Smooth muscle cell (in vitro differentiated cells): Measurements from ENCODE around the gene CMTM1. TPM values are rescaled to one million over a fixed set of nuclear protein-coding genes. Genes with fewer than 3 reads are reported as not detected.

Experiments
- DNase-seq: peaks from one replicate; lab custom pipeline; 2025; ENCODE audit not compliant: unreplicated experiment; lab: John Stamatoyannopoulos, UW
- H2AFZ ChIP-seq: fragments of 200-600 bp; sonication (generic); 2 replicates; pipeline ENCODE4 v1.6.0; 2016; ENCODE audit warnings: antibody characterized with exemption, low read depth, mild to moderate bottlenecking
- H3F3A ChIP-seq: fragments of 200-600 bp; sonication (generic); 2 replicates; pipeline ENCODE4 v1.6.0; 2017; ENCODE audit warnings: antibody characterized with exemption, low read depth
- H3K27ac ChIP-seq: fragments of 200-600 bp; sonication (generic); 2 replicates; pipeline ENCODE4 v1.5.1; 2016; ENCODE audit warnings: low read depth, mild to moderate bottlenecking
- H3K27me3 ChIP-seq: fragments of 200-600 bp; sonication (generic); 2 replicates; pipeline ENCODE4 v1.6.1; 2016; ENCODE audit warnings: low read depth, mild to moderate bottlenecking
- H3K36me3 ChIP-seq: fragments of 200-600 bp; sonication (generic); 2 replicates; pipeline ENCODE4 v1.5.1; 2016; ENCODE audit warnings: low read depth
- H3K4me1 ChIP-seq: fragments of 200-600 bp; sonication (generic); 2 replicates; pipeline ENCODE4 v1.5.1; 2016; ENCODE audit warnings: low read depth
- H3K4me2 ChIP-seq: fragments of 200-600 bp; sonication (generic); 2 replicates; pipeline ENCODE4 v1.6.0; 2016; ENCODE audit warnings: mild to moderate bottlenecking
- H3K4me3 ChIP-seq: fragments of 200-600 bp; sonication (generic); 2 replicates; pipeline ENCODE4 v1.5.1; 2016; ENCODE audit warnings: mild to moderate bottlenecking
- H3K79me2 ChIP-seq: fragments of 200-600 bp; sonication (generic); 2 replicates; pipeline ENCODE4 v1.6.0; 2016; ENCODE audit warnings: low read depth, mild to moderate bottlenecking
- H3K9ac ChIP-seq: fragments of 200-600 bp; sonication (generic); 2 replicates; pipeline ENCODE4 v1.6.0; 2016; ENCODE audit warnings: low read depth
- H3K9me3 ChIP-seq: fragments of 200-600 bp; sonication (generic); replicated peaks from 2 replicates; pipeline ENCODE4 v1.5.1; 2016; ENCODE audit warnings: low read depth
- H4K20me1 ChIP-seq: fragments of 200-600 bp; sonication (generic); 2 replicates; pipeline ENCODE4 v1.6.0; 2016; ENCODE audit warnings: low read depth
- WGBS: methylation state at CpG from one replicate; pipeline ENCODE4 v1.1.7; 2016; ENCODE audit warnings: low lambda C conversion rate; 5-methylcytosine and 5-hydroxymethylcytosine counted together
- polyA plus RNA-seq: library from polyadenylated mRNA; unstranded; fragments of >200 nt; fragmentation: Nextera tagmentation; extraction: Ambion mirVana; gene quantifications from 2 replicates; pipeline ENCODE4 v1.2.1, GENCODE V29; 2016
- total RNA-seq: library from RNA; depleted of rRNA; stranded (reverse); fragments of >200 nt; gene quantifications from 2 replicates; pipeline ENCODE4 v1.2.3, GENCODE V29; 2014
- TF ChIP-seq, protein P1 (sequence below): fragments of 200-600 bp; sonication (generic); IDR thresholded peaks from 2 replicates; pipeline ENCODE4 v1.5.1; 2017; ENCODE audit warnings: borderline replicate concordance, mild to moderate bottlenecking, antibody characterized with exemption; ENCODE audit not compliant: insufficient read depth, poor library complexity, severe bottlenecking

The CMTM1 gene
- total and polyA plus RNA-seq, 2 experiments from 2014 or later = 0.27 to 2.5 TPM

DNA sequence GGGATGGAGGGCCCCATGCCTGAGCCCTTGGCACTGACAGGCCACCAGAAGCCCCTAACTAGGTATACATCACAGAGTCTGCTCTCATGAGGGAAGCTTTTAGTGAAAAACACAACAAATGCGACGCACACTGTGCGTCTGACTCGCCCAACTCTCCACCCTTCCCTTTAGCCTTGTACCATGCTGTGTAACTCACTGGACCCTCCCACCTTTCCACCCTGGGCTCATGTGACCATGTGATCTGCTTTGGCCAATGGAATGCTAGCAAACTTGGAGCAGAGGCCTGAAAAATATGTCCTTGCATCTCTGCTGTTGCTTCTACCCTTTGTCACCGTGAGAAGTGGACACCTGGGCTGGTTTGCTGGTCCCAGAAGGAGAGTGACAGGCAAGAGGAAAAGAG lies 37.9 kb upstream of the CMTM1 start:
- Histone ChIP-seq H3K27me3 (no peaks in the 10 kb centered on the region), H3K4me3 (no peak overlapping the region), H3K79me2 (no peaks in the 10 kb centered on the region), H3K36me3 (no peaks in the 10 kb centered on the region), H3K4me2 (no peak overlapping the region), H3F3A (no peaks in the 10 kb centered on the region), H3K27ac (no peak overlapping the region), H3K4me1 (peaks cover 5% of the 10 kb centered on the region), H2AFZ (no peak overlapping the region), H3K9me3 (no peaks in the 10 kb centered on the region), H3K9ac (no peak overlapping the region), H4K20me1 (no peaks in the 10 kb centered on the region)
- TF ChIP-seq, protein P1, sequence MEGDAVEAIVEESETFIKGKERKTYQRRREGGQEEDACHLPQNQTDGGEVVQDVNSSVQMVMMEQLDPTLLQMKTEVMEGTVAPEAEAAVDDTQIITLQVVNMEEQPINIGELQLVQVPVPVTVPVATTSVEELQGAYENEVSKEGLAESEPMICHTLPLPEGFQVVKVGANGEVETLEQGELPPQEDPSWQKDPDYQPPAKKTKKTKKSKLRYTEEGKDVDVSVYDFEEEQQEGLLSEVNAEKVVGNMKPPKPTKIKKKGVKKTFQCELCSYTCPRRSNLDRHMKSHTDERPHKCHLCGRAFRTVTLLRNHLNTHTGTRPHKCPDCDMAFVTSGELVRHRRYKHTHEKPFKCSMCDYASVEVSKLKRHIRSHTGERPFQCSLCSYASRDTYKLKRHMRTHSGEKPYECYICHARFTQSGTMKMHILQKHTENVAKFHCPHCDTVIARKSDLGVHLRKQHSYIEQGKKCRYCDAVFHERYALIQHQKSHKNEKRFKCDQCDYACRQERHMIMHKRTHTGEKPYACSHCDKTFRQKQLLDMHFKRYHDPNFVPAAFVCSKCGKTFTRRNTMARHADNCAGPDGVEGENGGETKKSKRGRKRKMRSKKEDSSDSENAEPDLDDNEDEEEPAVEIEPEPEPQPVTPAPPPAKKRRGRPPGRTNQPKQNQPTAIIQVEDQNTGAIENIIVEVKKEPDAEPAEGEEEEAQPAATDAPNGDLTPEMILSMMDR = no peak
- DNase-seq = no peak
- 94% methylated on average over 5 of the region's 5 CpGs for WGBS

DNA sequence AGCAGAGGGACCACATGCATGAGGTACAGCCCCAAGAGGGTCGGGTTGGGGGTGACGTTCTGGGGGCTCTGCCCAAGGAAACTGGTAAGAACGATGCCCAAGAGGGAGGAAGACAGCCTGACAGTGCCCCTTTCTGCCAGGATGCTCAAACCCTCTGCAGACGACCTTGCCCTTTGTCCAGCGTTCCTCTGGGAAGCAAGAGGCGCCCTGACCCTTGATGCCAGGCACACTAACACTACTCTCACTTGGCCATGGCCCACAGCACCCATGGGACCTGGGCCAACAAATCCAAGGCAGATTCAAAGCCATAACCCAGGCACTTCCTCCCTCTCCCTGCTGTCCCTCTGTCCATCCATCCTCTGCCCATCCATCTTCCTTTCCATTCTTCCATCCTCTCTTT lies 36.8 kb upstream of the CMTM1 start:
- DNase-seq = no peak
- Histone ChIP-seq H3K4me1 (peaks cover 5% of the 10 kb centered on the region), H3F3A (no peaks in the 10 kb centered on the region), H3K9me3 (no peaks in the 10 kb centered on the region), H2AFZ (no peak overlapping the region), H3K36me3 (no peaks in the 10 kb centered on the region), H3K4me2 (no peak overlapping the region), H3K4me3 (no peak overlapping the region), H3K27ac (no peak overlapping the region), H3K79me2 (no peaks in the 10 kb centered on the region), H3K27me3 (no peaks in the 10 kb centered on the region), H3K9ac (no peak overlapping the region), H4K20me1 (no peaks in the 10 kb centered on the region)
- TF ChIP-seq, protein P1 = no peak
- 86% methylated on average over 6 of the region's 6 CpGs for WGBS

DNA sequence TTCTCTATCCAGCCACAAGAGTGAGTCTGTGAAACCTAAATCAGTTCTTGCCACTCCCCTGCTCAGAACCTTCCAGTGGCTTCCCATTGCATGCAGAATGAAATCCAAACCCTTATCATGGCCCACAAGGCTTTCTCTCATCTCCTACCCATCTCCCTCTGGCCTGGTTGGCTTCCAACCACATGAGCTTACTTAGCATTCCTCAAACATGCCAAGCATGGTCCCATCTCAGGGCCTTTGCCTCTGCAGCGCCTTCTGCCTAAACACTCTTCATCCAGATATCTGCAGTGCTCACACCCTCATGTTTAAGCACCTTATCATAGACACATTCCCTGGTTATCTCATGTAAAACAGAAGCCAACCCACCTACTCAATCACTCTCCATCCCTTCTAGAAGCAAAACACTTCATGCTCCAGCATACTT lies 31.9 kb upstream of the CMTM1 start:
- Histone ChIP-seq H3K9me3 (no peaks in the 10 kb centered on the region), H3K4me1 (no peaks in the 10 kb centered on the region), H3K27ac (no peak overlapping the region), H3K4me2 (no peak overlapping the region), H3F3A (no peaks in the 10 kb centered on the region), H3K79me2 (no peaks in the 10 kb centered on the region), H2AFZ (no peak overlapping the region), H3K36me3 (no peaks in the 10 kb centered on the region), H3K9ac (no peak overlapping the region), H3K27me3 (no peaks in the 10 kb centered on the region), H3K4me3 (no peak overlapping the region), H4K20me1 (no peaks in the 10 kb centered on the region)
- no peak for DNase-seq
- TF ChIP-seq, protein P1 = no peak
- 58% methylated on average over 1 of the region's 1 CpG for WGBS

DNA sequence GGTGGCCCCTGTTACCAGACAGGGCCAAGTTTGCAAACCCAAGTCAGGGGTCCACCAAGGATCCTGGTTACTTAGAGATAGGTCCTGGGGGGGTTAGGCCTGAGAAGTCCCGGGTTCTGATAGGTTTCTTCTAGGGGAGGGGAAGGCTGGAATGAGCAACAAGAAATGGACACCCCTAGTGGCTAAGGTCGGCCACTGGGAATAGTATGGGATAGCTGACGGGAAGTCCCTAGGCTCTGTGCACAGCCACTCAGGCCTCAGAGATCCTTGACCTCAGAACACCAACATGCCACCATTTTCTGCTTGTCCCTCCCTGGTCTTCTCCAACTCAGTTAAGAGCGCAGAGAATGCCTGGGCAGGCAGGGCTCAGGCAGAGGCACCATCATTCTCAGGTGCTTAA lies 29.7 kb upstream of the CMTM1 start:
- Histone ChIP-seq H3K79me2 (no peaks in the 10 kb centered on the region), H3K9me3 (no peaks in the 10 kb centered on the region), H3K4me3 (no peak overlapping the region), H2AFZ (no peak overlapping the region), H3K36me3 (no peaks in the 10 kb centered on the region), H3K4me1 (no peaks in the 10 kb centered on the region), H3K27me3 (no peaks in the 10 kb centered on the region), H4K20me1 (no peaks in the 10 kb centered on the region), H3K9ac (no peak overlapping the region), H3K4me2 (no peak overlapping the region), H3K27ac (no peak overlapping the region), H3F3A (no peaks in the 10 kb centered on the region)
- TF ChIP-seq, protein P1 = no peak
- no peak for DNase-seq
- WGBS = 95% methylated on average over 4 of the region's 4 CpGs
